Putamen (tissue), 1 donor: ENCODE results near the gene DTX3L.

Experiments
- DNase-seq: peaks from one replicate; pipeline ENCODE4 v3.0.0-alpha.2; 2016; ENCODE audit warnings: low spot score

Gene DTX3L

DNA sequence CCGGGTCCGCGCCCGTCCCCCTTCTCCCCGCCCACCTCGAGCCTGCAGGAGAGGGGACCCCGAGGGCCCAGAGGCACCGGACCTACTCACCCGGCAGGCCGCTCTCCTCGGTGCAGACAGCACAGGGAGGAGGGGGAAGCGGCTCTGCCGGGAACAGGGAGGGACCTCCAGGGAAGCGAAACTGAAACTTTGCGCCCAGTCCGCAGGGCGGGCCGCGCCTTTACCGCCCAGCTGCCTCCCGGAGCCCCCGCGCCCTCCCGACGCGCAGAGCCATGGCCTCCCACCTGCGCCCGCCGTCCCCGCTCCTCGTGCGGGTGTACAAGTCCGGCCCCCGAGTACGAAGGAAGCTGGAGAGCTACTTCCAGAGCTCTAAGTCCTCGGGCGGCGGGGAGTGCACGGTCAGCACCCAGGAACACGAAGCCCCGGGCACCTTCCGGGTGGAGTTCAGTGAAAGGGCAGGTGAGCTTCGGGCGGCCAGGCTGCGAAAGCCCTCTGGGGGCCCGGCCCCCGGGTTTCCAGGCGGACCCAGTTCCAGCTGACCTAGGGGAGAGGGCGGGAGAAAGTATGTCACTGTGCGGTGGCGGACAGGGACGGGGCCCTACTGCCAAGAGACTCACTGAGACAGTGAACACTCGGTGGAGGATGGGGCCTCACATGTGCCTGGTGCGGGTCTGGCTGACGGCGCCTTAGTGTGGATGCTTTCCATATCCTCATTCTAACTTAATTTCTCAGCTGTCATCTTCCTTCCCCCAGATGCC is at the start of gene DTX3L, which contains the start of gene PARP9:
Gene DTX3L, plus strand, starts transcription at position 184 of the 758 bp plus-strand sequence. Its CDS starts 89 bp downstream, at position 273.
Gene PARP9, minus strand, starts transcription at position 146 of the 758 bp plus-strand sequence. CDS start 4,680 bp downstream, outside the sequence.
- DNase-seq = peak; percentile 64

DNA sequence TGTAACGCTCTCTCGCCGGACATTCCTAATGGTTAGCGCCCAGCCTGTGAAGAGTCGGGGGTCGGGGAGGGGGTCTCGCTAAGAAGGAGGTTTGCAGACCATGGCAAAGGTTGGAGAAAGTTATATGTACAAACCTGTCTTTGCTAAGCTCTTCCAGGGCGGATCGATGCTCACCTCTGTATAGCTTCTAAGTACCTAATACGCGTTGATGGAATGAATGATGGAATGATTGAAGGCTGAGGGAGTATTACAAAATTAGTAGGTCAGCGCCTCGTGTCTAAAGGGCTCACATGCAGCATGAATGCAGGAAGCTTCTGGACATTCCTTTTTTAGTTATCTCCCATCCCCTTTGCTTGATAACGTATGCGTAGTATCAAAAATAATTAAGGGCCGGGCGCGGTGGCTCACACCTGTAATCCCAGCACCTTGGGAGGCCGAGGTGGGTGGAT is 49.1 kb upstream of the DTX3L start:
- DNase-seq = no peak

GRCh38 chr3:122515870-122516269 is 48.3 kb upstream of the DTX3L start:
- DNase-seq = no peak

DNA sequence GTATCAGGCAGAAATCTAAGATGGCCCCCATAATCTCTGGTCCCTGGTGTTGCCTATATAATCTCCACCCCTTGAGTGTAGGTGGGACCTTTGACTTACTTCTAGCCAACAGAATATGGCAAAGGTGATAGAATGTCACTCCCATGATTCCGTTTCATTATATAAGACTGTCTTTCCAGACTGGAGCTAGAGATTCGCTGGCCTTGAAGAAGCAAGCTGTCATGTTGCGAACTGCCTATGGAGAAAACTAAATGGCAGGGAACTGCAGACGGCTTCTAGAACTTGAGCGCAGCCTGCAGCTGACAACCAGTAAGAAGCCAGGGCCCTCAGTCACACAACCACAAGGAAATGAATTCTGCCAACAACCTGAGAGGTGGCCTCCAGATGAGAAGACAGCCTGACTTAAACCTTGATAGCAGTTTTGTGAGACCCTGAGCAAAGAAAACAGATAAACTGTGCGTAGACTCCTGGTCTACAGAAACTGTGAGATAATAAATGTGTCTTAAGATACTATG is 47.2 kb upstream of the DTX3L start:
- DNase-seq = no peak

GRCh38 chr3:122519693-122520092 is 44.4 kb upstream of the DTX3L start:
- DNase-seq = no peak

GRCh38 chr3:122520861-122521260 is 43.3 kb upstream of the DTX3L start:
- no peak for DNase-seq

- DNase-seq = no peak
These were observed 40.8 kb upstream of the DTX3L start for GRCh38 chr3:122523317-122523716.

- no peak for DNase-seq
These were observed 34.0 kb upstream of the DTX3L start for GRCh38 chr3:122530164-122530563.

DNA sequence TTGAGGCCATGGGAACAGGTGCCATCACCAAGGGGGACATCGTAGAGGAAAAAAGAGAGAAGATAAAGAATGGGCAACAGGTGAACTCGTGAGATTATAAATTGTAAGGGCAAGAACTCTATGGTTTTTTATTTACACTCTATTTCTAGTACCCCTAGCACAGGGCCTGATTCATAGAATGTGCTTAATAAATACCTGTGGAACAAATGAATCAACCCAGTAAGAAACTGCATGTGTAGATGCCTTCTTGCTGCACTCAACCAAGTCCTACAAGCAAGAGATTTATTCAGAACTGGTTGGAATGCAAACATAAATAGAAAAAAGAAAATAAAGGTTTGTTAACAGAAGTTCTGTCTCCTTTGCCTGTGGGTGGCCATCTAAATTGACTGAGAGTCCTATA is 30.7 kb upstream of the DTX3L start:
- DNase-seq = no peak

GRCh38 chr3:122533931-122534334 is 30.2 kb upstream of the DTX3L start:
- no peak for DNase-seq

GRCh38 chr3:122535964-122536631 is 28.0 kb upstream of the DTX3L start:
- DNase-seq = no peak

- DNase-seq = no peak
These were observed 27.5 kb upstream of the DTX3L start for GRCh38 chr3:122536632-122537001.

- no peak for DNase-seq
These were observed 25.1 kb upstream of the DTX3L start for GRCh38 chr3:122538956-122539490.

DNA sequence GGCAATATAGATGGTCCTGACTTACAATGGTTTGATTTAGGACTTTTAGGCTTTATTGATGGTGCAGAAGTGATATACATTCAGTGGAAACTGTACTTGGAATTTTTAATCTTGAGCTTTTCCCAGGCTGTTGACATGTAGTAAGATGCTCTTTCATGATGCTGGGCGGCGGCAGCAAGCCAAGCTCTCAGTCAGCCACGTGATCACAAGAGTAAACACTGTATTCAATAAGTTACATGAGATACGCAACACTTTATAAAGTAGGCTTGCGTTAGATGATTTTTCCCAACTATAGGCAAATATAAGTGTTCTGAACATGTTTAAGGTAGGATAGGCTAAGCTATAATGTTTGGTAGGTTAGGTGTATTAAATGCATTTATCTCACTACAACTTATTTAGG is 18.0 kb upstream of the DTX3L start:
- no peak for DNase-seq

- DNase-seq = no peak
These were observed 16.1 kb upstream of the DTX3L start for GRCh38 chr3:122548076-122548475.

DNA sequence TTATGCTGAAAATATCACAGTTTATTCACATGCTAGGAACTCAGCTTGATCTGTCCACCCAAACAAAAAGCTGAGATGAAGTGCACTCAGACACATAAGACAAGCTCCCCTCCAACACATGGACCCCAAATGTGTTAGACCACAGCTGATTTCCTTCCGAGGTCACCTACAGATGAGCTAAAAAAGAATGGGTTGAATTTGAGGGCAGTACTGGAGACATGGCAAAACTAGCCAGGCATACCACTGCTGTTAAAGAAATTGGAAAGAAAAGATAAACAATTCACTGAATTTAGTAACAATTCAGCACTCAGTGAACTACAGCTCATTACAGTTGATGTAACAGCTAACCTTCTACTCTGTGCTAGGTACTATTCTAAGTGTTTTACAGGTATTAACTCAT is 15.5 kb upstream of the DTX3L start:
- no peak for DNase-seq

DNA sequence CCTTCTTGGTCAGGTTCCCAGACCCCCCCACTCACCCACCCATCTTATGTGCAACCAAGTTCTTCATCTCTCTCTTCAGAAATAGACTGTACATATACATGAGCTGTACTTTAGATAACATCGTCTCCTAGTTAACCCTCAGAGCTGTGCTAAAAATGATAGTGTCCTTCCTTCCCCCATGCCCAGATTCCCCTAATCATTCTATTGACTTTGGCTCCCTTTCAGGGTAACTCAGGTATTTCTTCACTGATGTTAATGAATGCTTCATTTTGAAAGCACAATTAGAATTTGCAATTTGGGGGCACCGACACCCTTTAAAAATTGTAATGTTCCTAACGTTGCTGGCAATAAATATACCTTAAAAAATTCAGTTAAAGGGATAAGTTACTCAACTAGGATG is 11.0 kb upstream of the DTX3L start:
- DNase-seq = no peak

- no peak for DNase-seq
These were observed 8.7 kb upstream of the DTX3L start for GRCh38 chr3:122555275-122556071.

DNA sequence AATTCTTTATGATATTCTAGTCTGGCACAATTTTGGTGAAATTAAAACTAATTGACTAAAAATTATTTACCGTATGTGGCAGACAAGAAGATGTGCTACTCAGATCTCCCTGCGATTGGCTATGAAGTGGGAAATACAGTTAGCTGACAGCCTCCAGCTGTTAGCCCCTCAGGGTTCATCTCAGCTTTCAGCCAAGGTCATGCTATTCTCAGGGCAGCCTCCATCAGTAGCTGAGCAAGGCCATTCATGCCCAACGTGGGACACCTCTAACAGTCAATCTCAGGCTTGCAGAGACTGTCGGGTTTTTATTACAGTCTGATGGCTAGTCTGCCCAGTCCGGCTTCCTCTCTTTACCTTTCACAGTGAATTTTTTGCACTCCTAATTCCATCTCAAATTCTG is 6.8 kb upstream of the DTX3L start:
- DNase-seq = no peak

- no peak for DNase-seq
These were observed 5.5 kb upstream of the DTX3L start for GRCh38 chr3:122558605-122559004.

DNA sequence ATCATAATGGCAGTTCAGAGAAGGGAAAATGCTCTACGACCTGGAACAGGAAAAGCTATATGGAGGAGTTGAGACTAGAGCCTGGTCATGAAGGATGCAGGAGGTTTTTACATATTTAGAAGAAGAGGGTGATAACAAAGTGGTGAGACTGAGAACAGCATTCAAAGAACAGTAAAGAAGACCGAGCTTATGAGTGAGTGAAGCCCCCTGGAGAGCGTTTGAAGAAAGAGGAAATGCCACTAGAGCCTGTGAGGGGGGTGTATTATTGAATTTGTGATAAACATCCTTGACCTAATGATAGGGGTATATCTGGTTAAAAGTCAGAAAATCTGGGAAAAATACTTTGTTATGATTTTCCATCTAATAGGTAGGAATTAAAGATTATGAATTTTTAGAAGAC is 4.2 kb upstream of the DTX3L start:
- no peak for DNase-seq

GRCh38 chr3:122560680-122561079 is 3.5 kb upstream of the DTX3L start:
- DNase-seq = peak; percentile 28
